ENCODE results near the gene COL17A1. TPM values are rescaled to one million over a fixed set of nuclear protein-coding genes. Genes with fewer than 3 reads are reported as not detected.

Gene COL17A1
- total RNA-seq, 4 donors from 2014 or later: 0.12 to 10.7 (median 0.68) TPM

DNA sequence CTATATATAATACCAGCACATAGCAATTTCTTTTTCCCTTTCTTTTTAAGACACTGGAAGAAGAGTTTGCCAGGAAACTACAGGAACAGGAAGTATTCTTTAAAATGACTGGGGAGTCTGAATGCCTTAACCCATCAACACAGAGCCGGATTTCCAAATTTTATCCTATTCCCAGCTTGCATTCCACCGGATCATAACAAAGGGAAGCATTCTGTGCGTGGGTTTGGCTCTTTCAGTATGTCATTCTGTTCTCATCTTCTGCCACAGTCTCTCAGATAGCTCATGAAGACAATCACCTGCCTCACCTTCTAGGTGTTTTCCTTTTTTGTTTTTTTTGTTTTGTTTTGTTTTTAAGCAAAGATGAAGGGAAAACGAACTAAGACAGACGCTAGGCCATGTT is 60.2 kb downstream of the COL17A1 start:
- ATAC-seq: no peak
- no peaks in the 10 kb centered on the region for H3K9me3 ChIP-seq
- no peaks in the 10 kb centered on the region for H3K4me1 ChIP-seq
- 53 to 59% methylated on average over 5 of the region's 5 CpGs for WGBS, 2 donors (ENCODE audit: low coverage in 1 of 2)
- H3K27me3 ChIP-seq: no peaks in the 10 kb centered on the region
- no peak overlapping the region for H3K4me3 ChIP-seq
- TF ChIP-seq EP300 (IDR thresholded peaks at IDR 0.05) (no peak), POLR2A (IDR thresholded peaks at IDR 0.05) (no peak), POLR2AphosphoS5 (IDR thresholded peaks at IDR 0.05) (no peak)
- H3K27ac ChIP-seq: no peak overlapping the region
- peaks cover 4 to 94% of the 10 kb centered on the region in 2 donors for H3K36me3 ChIP-seq

DNA sequence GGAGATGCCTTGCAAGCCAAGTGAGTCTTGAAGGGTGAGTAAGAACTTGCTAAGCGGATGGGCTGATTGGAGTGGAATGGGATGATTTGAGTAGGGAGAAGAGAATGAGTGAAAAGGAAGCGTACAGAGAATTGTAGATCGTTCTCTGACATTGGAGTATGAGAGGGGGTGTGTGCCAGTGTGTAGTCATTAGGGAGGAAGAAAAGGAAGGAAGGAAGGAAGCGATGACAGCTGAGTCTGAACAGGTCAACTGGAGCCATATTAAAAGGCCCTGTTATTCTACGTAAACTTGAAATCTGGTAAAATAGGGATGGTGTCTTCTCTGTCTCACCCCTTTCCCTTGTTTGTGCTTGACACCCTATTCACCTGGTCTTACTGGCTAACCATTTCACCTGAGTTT is 63.7 kb downstream of the COL17A1 start:
- Histone ChIP-seq H3K36me3 (peaks cover 15 to 95% of the 10 kb centered on the region in 2 donors), H3K4me3 (no peak overlapping the region), H3K27ac (no peak overlapping the region), H3K4me1 (no peaks in the 10 kb centered on the region), H3K9me3 (no peaks in the 10 kb centered on the region), H3K27me3 (no peaks in the 10 kb centered on the region)
- TF ChIP-seq EP300 (IDR thresholded peaks at IDR 0.05) (no peak), POLR2A (IDR thresholded peaks at IDR 0.05) (no peak), POLR2AphosphoS5 (IDR thresholded peaks at IDR 0.05) (no peak)
- TF ChIP-seq, protein P1, sequence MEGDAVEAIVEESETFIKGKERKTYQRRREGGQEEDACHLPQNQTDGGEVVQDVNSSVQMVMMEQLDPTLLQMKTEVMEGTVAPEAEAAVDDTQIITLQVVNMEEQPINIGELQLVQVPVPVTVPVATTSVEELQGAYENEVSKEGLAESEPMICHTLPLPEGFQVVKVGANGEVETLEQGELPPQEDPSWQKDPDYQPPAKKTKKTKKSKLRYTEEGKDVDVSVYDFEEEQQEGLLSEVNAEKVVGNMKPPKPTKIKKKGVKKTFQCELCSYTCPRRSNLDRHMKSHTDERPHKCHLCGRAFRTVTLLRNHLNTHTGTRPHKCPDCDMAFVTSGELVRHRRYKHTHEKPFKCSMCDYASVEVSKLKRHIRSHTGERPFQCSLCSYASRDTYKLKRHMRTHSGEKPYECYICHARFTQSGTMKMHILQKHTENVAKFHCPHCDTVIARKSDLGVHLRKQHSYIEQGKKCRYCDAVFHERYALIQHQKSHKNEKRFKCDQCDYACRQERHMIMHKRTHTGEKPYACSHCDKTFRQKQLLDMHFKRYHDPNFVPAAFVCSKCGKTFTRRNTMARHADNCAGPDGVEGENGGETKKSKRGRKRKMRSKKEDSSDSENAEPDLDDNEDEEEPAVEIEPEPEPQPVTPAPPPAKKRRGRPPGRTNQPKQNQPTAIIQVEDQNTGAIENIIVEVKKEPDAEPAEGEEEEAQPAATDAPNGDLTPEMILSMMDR (IDR thresholded peaks at IDR 0.05): no peak
- 82 to 90% methylated on average over 5 of the region's 5 CpGs for WGBS, 2 donors (ENCODE audit: low coverage in 1 of 2)
- no peak for ATAC-seq

DNA sequence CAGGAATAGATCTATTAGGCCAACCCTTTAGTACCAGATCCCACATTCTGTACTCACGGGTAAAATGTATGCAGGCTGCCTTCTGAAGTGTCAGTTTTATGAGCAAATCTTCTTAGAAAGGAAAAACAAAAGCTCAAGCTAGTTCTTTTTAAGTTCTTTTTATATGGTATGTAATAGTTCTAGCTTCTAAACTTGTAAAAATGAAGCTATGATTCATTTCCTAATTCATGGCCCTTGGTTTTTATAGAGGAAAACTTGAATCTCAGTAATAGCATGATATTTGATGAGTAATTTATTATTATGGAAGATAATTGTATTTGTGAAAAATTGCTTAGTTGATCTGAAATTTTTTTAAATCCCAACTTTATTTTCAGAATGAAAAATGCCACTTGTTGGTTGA is 64.4 kb downstream of the COL17A1 start:
- Histone ChIP-seq H3K36me3 (peaks cover 15 to 87% of the 10 kb centered on the region in 2 donors), H3K4me1 (no peaks in the 10 kb centered on the region), H3K27ac (no peak overlapping the region), H3K9me3 (no peaks in the 10 kb centered on the region), H3K4me3 (no peak overlapping the region), H3K27me3 (no peaks in the 10 kb centered on the region)
- WGBS, 2 donors (ENCODE audit: low coverage in 1 of 2): 91 to 100% methylated on average over 1 of the region's 1 CpG
- no peak for ATAC-seq
- no peak for TF ChIP-seq POLR2AphosphoS5 (IDR thresholded peaks at IDR 0.05)
- no peak for TF ChIP-seq EP300 (IDR thresholded peaks at IDR 0.05)
- TF ChIP-seq, protein P1 (IDR thresholded peaks at IDR 0.05): no peak
- TF ChIP-seq POLR2A (IDR thresholded peaks at IDR 0.05): no peak

DNA sequence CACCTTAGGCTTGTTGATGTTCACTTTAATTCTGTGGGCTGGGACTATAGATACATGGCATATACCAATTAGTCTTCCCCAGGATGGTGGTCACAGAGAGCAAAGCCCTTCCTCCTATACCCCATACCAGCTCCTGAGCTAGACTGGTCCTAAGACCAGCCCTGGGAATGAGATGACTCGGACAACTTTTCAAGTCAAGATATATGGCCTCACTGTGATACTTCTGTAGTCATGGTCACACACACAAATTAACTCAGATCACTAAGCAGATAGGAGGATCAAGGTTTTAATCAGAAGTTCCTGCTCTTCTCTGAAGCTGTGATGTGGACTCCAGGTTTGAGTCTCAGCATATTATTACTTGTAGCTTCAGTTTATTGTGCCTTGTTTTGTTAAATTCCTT is 65.7 kb downstream of the COL17A1 start:
- Histone ChIP-seq H3K27ac (no peak overlapping the region), H3K4me1 (no peaks in the 10 kb centered on the region), H3K27me3 (no peaks in the 10 kb centered on the region), H3K9me3 (no peaks in the 10 kb centered on the region), H3K4me3 (no peak overlapping the region), H3K36me3 (peaks cover 15 to 81% of the 10 kb centered on the region in 2 donors)
- no peak for ATAC-seq
- WGBS, 2 donors (ENCODE audit: low coverage in 1 of 2): 86 to 100% methylated on average over 1 of the region's 1 CpG
- no peak for TF ChIP-seq POLR2A (IDR thresholded peaks at IDR 0.05)
- TF ChIP-seq, protein P1 (IDR thresholded peaks at IDR 0.05): no peak
- no peak for TF ChIP-seq EP300 (IDR thresholded peaks at IDR 0.05)
- no peak for TF ChIP-seq POLR2AphosphoS5 (IDR thresholded peaks at IDR 0.05)

DNA sequence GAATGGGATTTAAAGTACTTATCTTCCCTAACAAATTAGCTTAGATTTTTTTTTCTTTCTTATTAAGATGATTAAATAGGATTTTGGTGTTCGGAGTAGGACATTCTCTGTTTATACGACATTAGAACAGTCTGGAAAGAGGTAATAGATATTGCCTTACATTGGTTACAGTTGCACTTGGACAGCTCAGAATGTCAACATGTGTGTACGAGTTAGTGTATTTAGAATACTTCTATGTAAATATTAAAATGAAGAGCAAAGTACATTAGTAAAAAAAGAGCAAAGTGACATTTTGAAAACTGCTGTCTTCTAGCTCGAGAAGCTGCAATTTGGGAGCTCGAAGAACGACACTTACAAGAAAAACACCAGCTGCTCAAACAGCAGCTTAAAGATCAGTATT is 67.2 kb downstream of the COL17A1 start:
- no peak overlapping the region for H3K4me3 ChIP-seq
- 76 to 81% methylated on average over 6 of the region's 6 CpGs for WGBS, 2 donors (ENCODE audit: low coverage in 1 of 2)

More for the DNA sequence above, 67.2 kb downstream of the COL17A1 start:
- no peaks in the 10 kb centered on the region for H3K27me3 ChIP-seq
- TF ChIP-seq, protein P1 (IDR thresholded peaks at IDR 0.05): no peak
- TF ChIP-seq POLR2AphosphoS5 (IDR thresholded peaks at IDR 0.05) (no peak), EP300 (IDR thresholded peaks at IDR 0.05) (no peak), POLR2A (IDR thresholded peaks at IDR 0.05) (no peak)
- peaks cover 15 to 70% of the 10 kb centered on the region in 2 donors for H3K36me3 ChIP-seq
- no peak overlapping the region for H3K27ac ChIP-seq
- H3K4me1 ChIP-seq: no peaks in the 10 kb centered on the region
- ATAC-seq: no peak
- H3K9me3 ChIP-seq: no peaks in the 10 kb centered on the region
